Uterus (tissue), 4 donors: ENCODE results near the gene FBN1. TPM values are rescaled to one million over a fixed set of nuclear protein-coding genes. Genes with fewer than 3 reads are reported as not detected.

Experiments
- DNase-seq, 2 donors: peaks; one replicate each; pipeline ENCODE4 v3.0.0-alpha.2; 2019 to 2020
- H3K27ac ChIP-seq, 2 donors: fragments of 200-600 bp; sonication (generic); 1 replicate in 1 of 2; 2 replicates in 1 of 2; pipeline ENCODE4 v1.5.1; 2016 to 2018
- H3K27me3 ChIP-seq, 2 donors: fragments of 200-600 bp; sonication (generic); one replicate each; pipeline ENCODE4 v1.5.1; 2018 to 2019; ENCODE audit warnings: control low read depth in 1 of 2
- H3K36me3 ChIP-seq, 2 donors: fragments of 200-600 bp; sonication (generic); one replicate each; pipeline ENCODE4 v1.5.1; 2019; ENCODE audit warnings: control low read depth in 1 of 2
- H3K4me1 ChIP-seq, 2 donors: fragments of 200-600 bp; sonication (generic); one replicate each; pipeline ENCODE4 v1.5.1; 2018 to 2019; ENCODE audit warnings: control low read depth in 1 of 2
- H3K4me3 ChIP-seq, 2 donors: fragments of 200-600 bp; sonication (generic); 1 replicate in 1 of 2; 2 replicates in 1 of 2; pipeline ENCODE4 v1.5.1; 2018 to 2019; ENCODE audit warnings: mild to moderate bottlenecking in 1 of 2
- H3K9me3 ChIP-seq, 2 donors: fragments of 200-600 bp; sonication (generic); one replicate each; pipeline ENCODE4 v1.5.1; 2019; ENCODE audit warnings: control low read depth in 1 of 2
- POLR2A ChIP-seq, 2 donors: fragments of 450-650 bp; IDR thresholded peaks; one replicate each; pipeline ENCODE4 v1.6.1; 2016; ENCODE audit warnings: antibody characterized with exemption in 2 of 2, mild to moderate bottlenecking in 1 of 2, moderate library complexity in 1 of 2
- intact Hi-C: fragments of 100-400 bp; cut with DNase I; formaldehyde crosslinking; loops from one replicate; pipeline ENCODE4 v1.15.1; 2023; ENCODE audit warnings: low total_unique reads
- total RNA-seq, 4 donors: library from RNA; depleted of rRNA in 3 of 4; stranded (reverse); fragments of >200 nt in 3 of 4; gene quantifications; one replicate each; pipeline versions ENCODE4 v1.1.0 to v1.2.4, GENCODE V29; 2014 to 2023
- TF ChIP-seq, protein P1 (sequence below), 4 experiments: fragments of 200-600 bp in 2 of 4; fragments of 450-650 bp in 2 of 4; sonication (generic) in 2 of 4; IDR thresholded peaks; one replicate each; pipeline ENCODE4 v1.5.1; 2016 to 2019; ENCODE audit warnings: antibody characterized with exemption in 4 of 4, mild to moderate bottlenecking in 2 of 4, moderate library complexity in 1 of 4
- donor health status: DM: yes; HTN: yes; CAD: no.

FBN1 gene
- total RNA-seq, 4 donors from 2014 or later: 76.3 to 584 (median 95.8) TPM

GRCh38 chr15:48507416-48508065 is 138.0 kb downstream of the FBN1 start:
- no peaks in the 10 kb centered on the region for H3K36me3 ChIP-seq
- peak in 1 of 2 donors; percentile 31 for DNase-seq
- no peaks in the 10 kb centered on the region for H3K27me3 ChIP-seq
- peak overlapping the region in 1 of 2 donors; percentile 22 for H3K27ac ChIP-seq
- intact Hi-C loops: no loop called here
- no peak overlapping the region for H3K4me3 ChIP-seq
- no peaks in the 10 kb centered on the region for H3K9me3 ChIP-seq
- no peaks in the 10 kb centered on the region for H3K4me1 ChIP-seq
- TF ChIP-seq, protein P1, sequence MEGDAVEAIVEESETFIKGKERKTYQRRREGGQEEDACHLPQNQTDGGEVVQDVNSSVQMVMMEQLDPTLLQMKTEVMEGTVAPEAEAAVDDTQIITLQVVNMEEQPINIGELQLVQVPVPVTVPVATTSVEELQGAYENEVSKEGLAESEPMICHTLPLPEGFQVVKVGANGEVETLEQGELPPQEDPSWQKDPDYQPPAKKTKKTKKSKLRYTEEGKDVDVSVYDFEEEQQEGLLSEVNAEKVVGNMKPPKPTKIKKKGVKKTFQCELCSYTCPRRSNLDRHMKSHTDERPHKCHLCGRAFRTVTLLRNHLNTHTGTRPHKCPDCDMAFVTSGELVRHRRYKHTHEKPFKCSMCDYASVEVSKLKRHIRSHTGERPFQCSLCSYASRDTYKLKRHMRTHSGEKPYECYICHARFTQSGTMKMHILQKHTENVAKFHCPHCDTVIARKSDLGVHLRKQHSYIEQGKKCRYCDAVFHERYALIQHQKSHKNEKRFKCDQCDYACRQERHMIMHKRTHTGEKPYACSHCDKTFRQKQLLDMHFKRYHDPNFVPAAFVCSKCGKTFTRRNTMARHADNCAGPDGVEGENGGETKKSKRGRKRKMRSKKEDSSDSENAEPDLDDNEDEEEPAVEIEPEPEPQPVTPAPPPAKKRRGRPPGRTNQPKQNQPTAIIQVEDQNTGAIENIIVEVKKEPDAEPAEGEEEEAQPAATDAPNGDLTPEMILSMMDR (IDR thresholded peaks at IDR 0.05): peak; percentile 21 to 52 (median 36)
- TF ChIP-seq POLR2A (IDR thresholded peaks at IDR 0.05): no peak

DNA sequence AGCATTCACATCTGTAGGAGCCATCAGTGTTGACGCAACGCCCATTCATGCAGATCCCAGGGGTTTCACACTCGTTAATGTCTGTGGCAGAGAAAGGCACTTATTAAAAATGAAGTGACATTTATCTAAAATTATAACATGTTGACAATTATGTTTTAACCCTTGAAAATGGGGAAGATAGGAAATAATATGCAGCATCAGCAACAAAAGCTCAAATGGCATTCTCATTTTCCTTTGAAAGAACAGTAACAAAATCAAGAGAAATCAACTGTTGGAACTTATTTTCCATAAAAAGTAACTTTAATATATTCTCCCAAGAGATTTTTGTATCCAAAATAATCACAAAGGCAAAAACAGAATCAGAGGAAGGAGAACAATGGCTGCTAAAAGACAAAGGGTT is 140.4 kb downstream of the FBN1 start:
- Histone ChIP-seq H3K4me1 (no peaks in the 10 kb centered on the region), H3K9me3 (no peaks in the 10 kb centered on the region), H3K4me3 (no peak overlapping the region), H3K27me3 (no peaks in the 10 kb centered on the region), H3K27ac (no peak overlapping the region), H3K36me3 (no peaks in the 10 kb centered on the region)
- TF ChIP-seq, protein P1 (IDR thresholded peaks at IDR 0.05): no peak
- TF ChIP-seq POLR2A (IDR thresholded peaks at IDR 0.05): no peak
- DNase-seq: no peak
- intact Hi-C loops: no loop called here

DNA sequence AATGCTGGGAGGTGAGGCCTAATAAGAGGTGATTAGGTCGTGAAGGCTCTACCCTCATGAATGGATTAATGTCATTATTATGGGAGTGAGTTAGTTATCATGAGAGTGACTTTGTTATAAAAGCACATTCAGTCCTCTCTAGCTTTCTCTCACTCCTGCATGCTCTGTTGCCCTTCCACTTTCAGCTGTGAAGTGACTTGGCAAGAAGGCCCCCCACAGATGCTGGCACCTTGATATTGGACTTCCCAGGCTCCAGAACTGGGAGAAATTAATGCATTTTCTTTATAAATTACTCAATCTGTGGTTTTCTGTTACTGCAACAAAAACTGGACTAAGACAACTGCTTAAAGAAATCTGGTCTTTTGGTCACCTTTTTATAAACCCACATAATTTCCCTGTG is 144.3 kb downstream of the FBN1 start:
- Histone ChIP-seq H3K9me3 (no peaks in the 10 kb centered on the region), H3K27ac (no peak overlapping the region), H3K4me1 (no peaks in the 10 kb centered on the region), H3K4me3 (no peak overlapping the region), H3K27me3 (no peaks in the 10 kb centered on the region), H3K36me3 (no peaks in the 10 kb centered on the region)
- TF ChIP-seq, protein P1 (IDR thresholded peaks at IDR 0.05): no peak
- TF ChIP-seq POLR2A (IDR thresholded peaks at IDR 0.05): no peak
- intact Hi-C loops: no loop called here
- no peak for DNase-seq

- Histone ChIP-seq H3K4me1 (no peaks in the 10 kb centered on the region), H3K27ac (peak overlapping the region in 1 of 2 donors; percentile 8), H3K27me3 (no peaks in the 10 kb centered on the region), H3K4me3 (no peak overlapping the region), H3K9me3 (no peaks in the 10 kb centered on the region), H3K36me3 (no peaks in the 10 kb centered on the region)
- intact Hi-C loops: no loop called here
- no peak for DNase-seq
- no peak for TF ChIP-seq POLR2A (IDR thresholded peaks at IDR 0.05)
- TF ChIP-seq, protein P1 (IDR thresholded peaks at IDR 0.05): no peak
Measured at GRCh38 chr15:48500595-48500994, 144.9 kb downstream of the FBN1 start.

GRCh38 chr15:48499978-48500377 is 145.5 kb downstream of the FBN1 start:
- Histone ChIP-seq H3K36me3 (no peaks in the 10 kb centered on the region), H3K27ac (no peak overlapping the region), H3K9me3 (no peaks in the 10 kb centered on the region), H3K4me3 (no peak overlapping the region), H3K27me3 (no peaks in the 10 kb centered on the region), H3K4me1 (no peaks in the 10 kb centered on the region)
- TF ChIP-seq POLR2A (IDR thresholded peaks at IDR 0.05): no peak
- intact Hi-C loops: no loop called here
- no peak for DNase-seq
